Measurements from ENCODE around the gene ZKSCAN4. TPM values are rescaled to one million over a fixed set of nuclear protein-coding genes. Genes with fewer than 3 reads are reported as not detected.
A peak's percentile ranks its signal among the peaks of the same experiment; 100 is the strongest.

ZKSCAN4 gene
- polyA plus RNA-seq, 1 donor (not counting 4 experiments of a cell fraction or from before 2014, with no cell fraction given) = 3.5 TPM

DNA sequence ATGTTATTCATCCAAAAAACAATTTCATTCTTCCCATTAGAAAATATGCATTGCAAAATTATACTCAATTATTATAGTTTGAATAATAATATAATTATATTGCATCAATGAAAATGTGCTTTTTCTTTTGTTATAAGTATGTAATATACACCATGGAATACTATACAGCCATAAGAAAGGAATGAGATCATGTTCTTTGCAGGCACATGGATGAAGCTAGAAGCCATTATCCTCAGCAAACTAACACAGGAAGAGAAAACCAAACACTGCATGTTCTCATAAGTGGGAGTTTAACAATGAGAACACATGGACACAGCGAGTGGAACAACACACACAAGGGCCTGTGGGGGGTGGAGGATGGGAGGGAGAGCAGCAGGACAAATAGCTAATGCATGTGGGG lies 5.0 kb upstream of the ZKSCAN4 start:
- Histone ChIP-seq H3K27ac (ENCODE audit: control insufficient read depth, insufficient read depth, low read length) (no peak overlapping the region), H4K20me1 (ENCODE audit: control insufficient read depth, extremely low read depth, insufficient read depth, low read length) (no peaks in the 10 kb centered on the region), H3K4me1 (ENCODE audit: control insufficient read depth, extremely low read depth, insufficient read depth, low read length) (peaks cover 11% of the 10 kb centered on the region), H3K4me3 (ENCODE audit: control insufficient read depth in 2 of 3, extremely low read depth in 1 of 3, insufficient read depth in 2 of 3, low read depth in 1 of 3, low read length in 3 of 3) (no peak overlapping the region), H3K9ac (ENCODE audit: control insufficient read depth, extremely low read depth, insufficient read depth, low read length) (no peak overlapping the region), H3K27me3 (ENCODE audit: control insufficient read depth, extremely low read depth, insufficient read depth, low read length) (peaks cover 5% of the 10 kb centered on the region), H2AFZ (ENCODE audit: control insufficient read depth, low read length) (no peak overlapping the region), H3K9me1 (ENCODE audit: control insufficient read depth, extremely low read depth, insufficient read depth, low read length) (no peaks in the 10 kb centered on the region), H3K36me3 (ENCODE audit: control insufficient read depth in 2 of 2, extremely low read depth in 1 of 2, insufficient read depth in 2 of 2, low read length in 2 of 2) (no peaks in the 10 kb centered on the region), H3K4me2 (ENCODE audit: control insufficient read depth, extremely low read depth, insufficient read depth, low read depth, low read length) (no peak overlapping the region), H3K79me2 (ENCODE audit: control insufficient read depth, insufficient read depth, low read length) (no peaks in the 10 kb centered on the region), H3K9me3 (ENCODE audit: control insufficient read depth, low read depth, low read length) (peaks cover 4% of the 10 kb centered on the region)
- FAIRE-seq (no peak), DNase-seq (ENCODE audit: low read depth, low spot score) (no peak)
- no peak for TF ChIP-seq EZH2 (IDR thresholded peaks at IDR 0.05; ENCODE audit: low read length)
- dilution Hi-C loops (cut with MboI; ENCODE audit: extremely low pct_ligation_motif_present, low sequenced_read_pairs) = no loop called here

DNA sequence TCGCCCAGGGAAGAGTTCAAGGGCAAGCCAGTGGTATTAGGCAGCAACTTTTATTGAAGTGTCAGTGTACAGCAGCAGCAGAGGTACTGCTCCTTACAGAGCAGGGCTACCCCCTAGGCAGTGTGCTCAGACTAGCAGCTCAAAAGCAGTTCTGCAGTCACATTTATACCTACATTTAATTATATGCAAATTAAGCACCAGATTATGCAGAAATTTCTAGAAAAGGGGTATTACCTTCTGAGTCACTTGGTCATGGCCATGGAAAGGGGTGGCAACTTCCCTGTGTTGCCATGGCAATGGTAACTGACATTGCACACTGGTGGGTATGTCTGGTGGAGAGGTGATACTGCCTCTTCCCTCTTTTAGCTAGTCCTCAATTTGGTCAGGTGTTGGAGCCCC lies 2.1 kb upstream of the ZKSCAN4 start:
- no peaks in the 10 kb centered on the region for H3K9me1 ChIP-seq (ENCODE audit: control insufficient read depth, extremely low read depth, insufficient read depth, low read length)
- H3K79me2 ChIP-seq (ENCODE audit: control insufficient read depth, insufficient read depth, low read length) = peaks cover 14% of the 10 kb centered on the region
- H4K20me1 ChIP-seq (ENCODE audit: control insufficient read depth, extremely low read depth, insufficient read depth, low read length) = no peaks in the 10 kb centered on the region
- no peak overlapping the region for H3K4me2 ChIP-seq (ENCODE audit: control insufficient read depth, extremely low read depth, insufficient read depth, low read depth, low read length)
- H2AFZ ChIP-seq (ENCODE audit: control insufficient read depth, low read length) = no peak overlapping the region
- dilution Hi-C loops (cut with MboI; ENCODE audit: extremely low pct_ligation_motif_present, low sequenced_read_pairs) = no loop called here
- FAIRE-seq (no peak), DNase-seq (ENCODE audit: low read depth, low spot score) (no peak)
- no peak overlapping the region for H3K27ac ChIP-seq (ENCODE audit: control insufficient read depth, insufficient read depth, low read length)
- H3K27me3 ChIP-seq (ENCODE audit: control insufficient read depth, extremely low read depth, insufficient read depth, low read length) = peaks cover under 1% of the 10 kb centered on the region
- no peak overlapping the region for H3K4me3 ChIP-seq (ENCODE audit: control insufficient read depth in 2 of 3, extremely low read depth in 1 of 3, insufficient read depth in 2 of 3, low read depth in 1 of 3, low read length in 3 of 3)
- no peaks in the 10 kb centered on the region for H3K9me3 ChIP-seq (ENCODE audit: control insufficient read depth, low read depth, low read length)
- no peaks in the 10 kb centered on the region for H3K36me3 ChIP-seq (ENCODE audit: control insufficient read depth in 2 of 2, extremely low read depth in 1 of 2, insufficient read depth in 2 of 2, low read length in 2 of 2)
- H3K9ac ChIP-seq (ENCODE audit: control insufficient read depth, extremely low read depth, insufficient read depth, low read length) = no peak overlapping the region
- peaks cover 18% of the 10 kb centered on the region for H3K4me1 ChIP-seq (ENCODE audit: control insufficient read depth, extremely low read depth, insufficient read depth, low read length)
- TF ChIP-seq, protein P1, sequence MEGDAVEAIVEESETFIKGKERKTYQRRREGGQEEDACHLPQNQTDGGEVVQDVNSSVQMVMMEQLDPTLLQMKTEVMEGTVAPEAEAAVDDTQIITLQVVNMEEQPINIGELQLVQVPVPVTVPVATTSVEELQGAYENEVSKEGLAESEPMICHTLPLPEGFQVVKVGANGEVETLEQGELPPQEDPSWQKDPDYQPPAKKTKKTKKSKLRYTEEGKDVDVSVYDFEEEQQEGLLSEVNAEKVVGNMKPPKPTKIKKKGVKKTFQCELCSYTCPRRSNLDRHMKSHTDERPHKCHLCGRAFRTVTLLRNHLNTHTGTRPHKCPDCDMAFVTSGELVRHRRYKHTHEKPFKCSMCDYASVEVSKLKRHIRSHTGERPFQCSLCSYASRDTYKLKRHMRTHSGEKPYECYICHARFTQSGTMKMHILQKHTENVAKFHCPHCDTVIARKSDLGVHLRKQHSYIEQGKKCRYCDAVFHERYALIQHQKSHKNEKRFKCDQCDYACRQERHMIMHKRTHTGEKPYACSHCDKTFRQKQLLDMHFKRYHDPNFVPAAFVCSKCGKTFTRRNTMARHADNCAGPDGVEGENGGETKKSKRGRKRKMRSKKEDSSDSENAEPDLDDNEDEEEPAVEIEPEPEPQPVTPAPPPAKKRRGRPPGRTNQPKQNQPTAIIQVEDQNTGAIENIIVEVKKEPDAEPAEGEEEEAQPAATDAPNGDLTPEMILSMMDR (optimal IDR thresholded peaks at IDR 0.05 in 1 of 3, IDR thresholded peaks at IDR 0.05 in 1 of 3, conservative IDR thresholded peaks at IDR 0.05 in 1 of 3; ENCODE audit: extremely low read depth in 1 of 3, insufficient read depth in 2 of 3, low read length in 3 of 3) = no peak
- TF ChIP-seq EZH2 (IDR thresholded peaks at IDR 0.05; ENCODE audit: low read length) = no peak

DNA sequence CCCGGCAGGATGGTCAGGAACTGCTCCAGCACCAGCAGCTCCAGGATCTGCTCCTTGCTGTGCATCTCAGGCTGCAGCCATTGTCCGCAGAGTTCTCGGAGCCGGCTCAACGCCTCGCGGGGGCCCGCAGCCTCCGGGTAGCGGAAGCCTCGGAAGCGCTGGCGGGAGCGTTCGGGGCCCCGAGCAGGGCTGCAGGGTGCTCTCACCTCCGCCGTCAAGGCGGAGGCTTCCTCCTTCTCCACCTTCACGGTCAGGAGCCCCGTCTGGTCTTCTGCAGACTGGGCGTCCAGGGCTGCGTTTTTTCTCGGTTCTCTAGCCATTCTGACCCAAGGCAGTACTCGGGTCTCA lies 434 bp downstream of the ZKSCAN4 start:
- H2AFZ ChIP-seq (ENCODE audit: control insufficient read depth, low read length) = peak overlapping the region; percentile 93
- H3K9me3 ChIP-seq (ENCODE audit: control insufficient read depth, low read depth, low read length) = no peaks in the 10 kb centered on the region
- dilution Hi-C loops (cut with MboI; ENCODE audit: extremely low pct_ligation_motif_present, low sequenced_read_pairs) = no loop called here
- peak overlapping the region; percentile 84 to 92 (median 89) for H3K4me3 ChIP-seq (ENCODE audit: control insufficient read depth in 2 of 3, extremely low read depth in 1 of 3, insufficient read depth in 2 of 3, low read depth in 1 of 3, low read length in 3 of 3)
- peak overlapping the region; percentile 21 for H3K27ac ChIP-seq (ENCODE audit: control insufficient read depth, insufficient read depth, low read length)
- H3K79me2 ChIP-seq (ENCODE audit: control insufficient read depth, insufficient read depth, low read length) = peaks cover 14% of the 10 kb centered on the region
- TF ChIP-seq, protein P1 (optimal IDR thresholded peaks at IDR 0.05 in 1 of 3, IDR thresholded peaks at IDR 0.05 in 1 of 3, conservative IDR thresholded peaks at IDR 0.05 in 1 of 3; ENCODE audit: extremely low read depth in 1 of 3, insufficient read depth in 2 of 3, low read length in 3 of 3) = no peak
- no peak for TF ChIP-seq EZH2 (IDR thresholded peaks at IDR 0.05; ENCODE audit: low read length)
- FAIRE-seq = no peak
- H3K36me3 ChIP-seq (ENCODE audit: control insufficient read depth in 2 of 2, extremely low read depth in 1 of 2, insufficient read depth in 2 of 2, low read length in 2 of 2) = peaks cover 0 to 5% of the 10 kb centered on the region in 2 experiments
- no peaks in the 10 kb centered on the region for H3K9me1 ChIP-seq (ENCODE audit: control insufficient read depth, extremely low read depth, insufficient read depth, low read length)
- peak overlapping the region; percentile 80 for H3K4me2 ChIP-seq (ENCODE audit: control insufficient read depth, extremely low read depth, insufficient read depth, low read depth, low read length)
- H4K20me1 ChIP-seq (ENCODE audit: control insufficient read depth, extremely low read depth, insufficient read depth, low read length) = no peaks in the 10 kb centered on the region
- peak overlapping the region; percentile 75 for H3K9ac ChIP-seq (ENCODE audit: control insufficient read depth, extremely low read depth, insufficient read depth, low read length)
- H3K27me3 ChIP-seq (ENCODE audit: control insufficient read depth, extremely low read depth, insufficient read depth, low read length) = no peaks in the 10 kb centered on the region
- DNase-seq (ENCODE audit: low read depth, low spot score) = no peak
- peaks cover 14% of the 10 kb centered on the region for H3K4me1 ChIP-seq (ENCODE audit: control insufficient read depth, extremely low read depth, insufficient read depth, low read length)

Data from keratinocyte (primary cell).